ENCODE results near the gene PRICKLE2. TPM values are rescaled to one million over a fixed set of nuclear protein-coding genes. Genes with fewer than 3 reads are reported as not detected.

PRICKLE2 gene
- total and polyA plus RNA-seq, 2 experiments from 2014 or later: 1.1 to 12.5 TPM

GRCh38 chr3:64253689-64254088, 28.4 kb upstream of the PRICKLE2 start:
- no peak overlapping the region for H3K27ac Mint-ChIP-seq
- H3K27me3 ChIP-seq (ENCODE audit: insufficient read depth): no peaks in the 10 kb centered on the region
- no peak overlapping the region for H2AFZ ChIP-seq
- H3F3A ChIP-seq (replicated peaks; ENCODE audit: low read depth): no peaks in the 10 kb centered on the region
- ATAC-seq: no peak
- H3K79me2 ChIP-seq (replicated peaks; ENCODE audit: insufficient read depth): no peaks in the 10 kb centered on the region
- no peaks in the 10 kb centered on the region for H3K4me1 ChIP-seq (ENCODE audit: insufficient read depth)
- H3K27me3 Mint-ChIP-seq (ENCODE audit: insufficient read depth, low read depth, poor library complexity): peaks cover 2% of the 10 kb centered on the region
- H3K9me2 ChIP-seq (ENCODE audit: insufficient read depth): no peaks in the 10 kb centered on the region; the same call in 1 of the 2 replicates
- H3K27ac ChIP-seq (ENCODE audit: low read depth): no peak overlapping the region
- H3K4me2 ChIP-seq: no peak overlapping the region
- no peaks in the 10 kb centered on the region for H4K20me1 ChIP-seq (replicated peaks; ENCODE audit: insufficient read depth)
- H3K4me3 ChIP-seq: no peak overlapping the region
- H3K4me3 Mint-ChIP-seq: no peak overlapping the region
- no peaks in the 10 kb centered on the region for H3K36me3 ChIP-seq (ENCODE audit: insufficient read depth)
- H3K4me1 Mint-ChIP-seq: no peaks in the 10 kb centered on the region; the same call in 2 of the 3 replicates
- no peaks in the 10 kb centered on the region for H3K9me3 Mint-ChIP-seq
- no peak for DNase-seq (ENCODE audit: low spot score)
- TF ChIP-seq ZNF114 (CRISPR knock-in tag; IDR thresholded peaks at IDR 0.05) (no peak), CREB1 (CRISPR knock-in tag; IDR thresholded peaks at IDR 0.05; ENCODE audit: low read depth) (no peak), EZH2 (IDR thresholded peaks at IDR 0.05; ENCODE audit: low read depth, unreplicated experiment) (no peak), STAT1 (IDR thresholded peaks at IDR 0.05; ENCODE audit: unreplicated experiment) (no peak), ZNF462 (CRISPR knock-in tag; IDR thresholded peaks at IDR 0.05) (no peak), JUNB (IDR thresholded peaks at IDR 0.05; ENCODE audit: unreplicated experiment) (no peak), ZNF331 (CRISPR knock-in tag; IDR thresholded peaks at IDR 0.05; ENCODE audit: low read depth) (no peak), ETS1 (IDR thresholded peaks at IDR 0.05) (no peak), POLR2AphosphoS5 (IDR thresholded peaks at IDR 0.05; ENCODE audit: low read depth) (no peak), EZH2phosphoT487 (IDR thresholded peaks at IDR 0.05; ENCODE audit: unreplicated experiment) (no peak), NANOG (IDR thresholded peaks at IDR 0.05; ENCODE audit: borderline replicate concordance) (no peak)
- TF ChIP-seq, protein P1, sequence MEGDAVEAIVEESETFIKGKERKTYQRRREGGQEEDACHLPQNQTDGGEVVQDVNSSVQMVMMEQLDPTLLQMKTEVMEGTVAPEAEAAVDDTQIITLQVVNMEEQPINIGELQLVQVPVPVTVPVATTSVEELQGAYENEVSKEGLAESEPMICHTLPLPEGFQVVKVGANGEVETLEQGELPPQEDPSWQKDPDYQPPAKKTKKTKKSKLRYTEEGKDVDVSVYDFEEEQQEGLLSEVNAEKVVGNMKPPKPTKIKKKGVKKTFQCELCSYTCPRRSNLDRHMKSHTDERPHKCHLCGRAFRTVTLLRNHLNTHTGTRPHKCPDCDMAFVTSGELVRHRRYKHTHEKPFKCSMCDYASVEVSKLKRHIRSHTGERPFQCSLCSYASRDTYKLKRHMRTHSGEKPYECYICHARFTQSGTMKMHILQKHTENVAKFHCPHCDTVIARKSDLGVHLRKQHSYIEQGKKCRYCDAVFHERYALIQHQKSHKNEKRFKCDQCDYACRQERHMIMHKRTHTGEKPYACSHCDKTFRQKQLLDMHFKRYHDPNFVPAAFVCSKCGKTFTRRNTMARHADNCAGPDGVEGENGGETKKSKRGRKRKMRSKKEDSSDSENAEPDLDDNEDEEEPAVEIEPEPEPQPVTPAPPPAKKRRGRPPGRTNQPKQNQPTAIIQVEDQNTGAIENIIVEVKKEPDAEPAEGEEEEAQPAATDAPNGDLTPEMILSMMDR (conservative IDR thresholded peaks at IDR 0.05; ENCODE audit: low read depth in 2 of 2): no peak
- TF ChIP-seq, protein P2, sequence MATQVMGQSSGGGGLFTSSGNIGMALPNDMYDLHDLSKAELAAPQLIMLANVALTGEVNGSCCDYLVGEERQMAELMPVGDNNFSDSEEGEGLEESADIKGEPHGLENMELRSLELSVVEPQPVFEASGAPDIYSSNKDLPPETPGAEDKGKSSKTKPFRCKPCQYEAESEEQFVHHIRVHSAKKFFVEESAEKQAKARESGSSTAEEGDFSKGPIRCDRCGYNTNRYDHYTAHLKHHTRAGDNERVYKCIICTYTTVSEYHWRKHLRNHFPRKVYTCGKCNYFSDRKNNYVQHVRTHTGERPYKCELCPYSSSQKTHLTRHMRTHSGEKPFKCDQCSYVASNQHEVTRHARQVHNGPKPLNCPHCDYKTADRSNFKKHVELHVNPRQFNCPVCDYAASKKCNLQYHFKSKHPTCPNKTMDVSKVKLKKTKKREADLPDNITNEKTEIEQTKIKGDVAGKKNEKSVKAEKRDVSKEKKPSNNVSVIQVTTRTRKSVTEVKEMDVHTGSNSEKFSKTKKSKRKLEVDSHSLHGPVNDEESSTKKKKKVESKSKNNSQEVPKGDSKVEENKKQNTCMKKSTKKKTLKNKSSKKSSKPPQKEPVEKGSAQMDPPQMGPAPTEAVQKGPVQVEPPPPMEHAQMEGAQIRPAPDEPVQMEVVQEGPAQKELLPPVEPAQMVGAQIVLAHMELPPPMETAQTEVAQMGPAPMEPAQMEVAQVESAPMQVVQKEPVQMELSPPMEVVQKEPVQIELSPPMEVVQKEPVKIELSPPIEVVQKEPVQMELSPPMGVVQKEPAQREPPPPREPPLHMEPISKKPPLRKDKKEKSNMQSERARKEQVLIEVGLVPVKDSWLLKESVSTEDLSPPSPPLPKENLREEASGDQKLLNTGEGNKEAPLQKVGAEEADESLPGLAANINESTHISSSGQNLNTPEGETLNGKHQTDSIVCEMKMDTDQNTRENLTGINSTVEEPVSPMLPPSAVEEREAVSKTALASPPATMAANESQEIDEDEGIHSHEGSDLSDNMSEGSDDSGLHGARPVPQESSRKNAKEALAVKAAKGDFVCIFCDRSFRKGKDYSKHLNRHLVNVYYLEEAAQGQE (IDR thresholded peaks at IDR 0.05; ENCODE audit: unreplicated experiment): no peak
- no peaks in the 10 kb centered on the region for H3K36me3 Mint-ChIP-seq (ENCODE audit: low read depth)

Data from GM23338 (cell line).